GM18907 (cell line): Measurements from ENCODE around the gene RNF215.

Experiments used
- ATAC-seq: cut with Tn5 transposase; IDR thresholded peaks from one replicate; pipeline ENCODE4 v1.9.1; 2021; ENCODE audit warnings: mild to moderate bottlenecking, moderate library complexity; ENCODE audit not compliant: unreplicated experiment

Gene RNF215

DNA sequence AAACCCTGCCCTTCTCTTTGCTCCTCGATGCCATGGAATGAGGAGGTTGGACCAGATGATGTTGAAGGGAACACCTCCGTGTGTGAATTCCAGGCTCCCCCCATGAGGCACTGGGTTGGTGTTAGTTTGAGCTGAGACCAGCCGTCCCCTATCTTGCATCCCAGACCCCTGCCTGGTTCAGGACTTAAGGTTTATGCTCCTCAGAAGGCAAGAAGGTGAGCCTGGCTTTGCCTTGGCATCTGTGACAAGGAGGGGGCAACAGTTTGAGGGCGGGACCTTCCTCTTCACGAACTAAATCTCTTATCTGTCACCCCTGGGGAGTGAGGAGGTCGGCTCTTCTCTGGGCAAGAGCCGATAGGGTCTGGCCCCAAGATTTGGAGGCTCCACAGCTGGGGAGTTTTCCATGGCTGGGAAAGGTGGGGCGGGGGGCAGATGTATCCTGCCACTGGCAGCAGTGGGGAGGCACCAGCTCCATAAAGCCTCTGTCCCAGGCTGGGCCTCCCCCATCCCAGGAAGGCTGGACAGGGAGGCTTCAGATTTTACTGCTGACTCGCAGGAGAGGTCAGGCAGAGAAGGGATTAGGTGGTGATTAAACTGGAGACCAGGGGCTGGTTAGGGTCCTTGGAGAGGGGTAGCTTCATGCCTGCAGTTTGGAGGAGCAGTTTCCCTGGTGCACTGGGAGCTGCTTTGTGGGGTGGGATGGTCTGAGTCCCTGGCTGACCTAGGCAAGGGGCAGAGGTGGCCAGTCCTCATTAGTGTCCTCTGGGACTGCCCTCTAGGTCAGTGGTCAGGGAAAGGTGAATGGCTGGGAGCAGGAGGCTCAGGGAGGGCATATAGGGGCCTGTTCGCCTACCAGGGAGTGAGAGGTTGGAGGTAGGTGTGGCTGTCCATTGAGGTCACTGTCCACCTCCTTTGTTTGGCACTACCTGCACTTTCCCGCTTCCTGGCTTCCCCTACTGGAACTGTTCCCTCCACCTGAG, 10.7 kb upstream of the RNF215 start:
- ATAC-seq = no peak

DNA sequence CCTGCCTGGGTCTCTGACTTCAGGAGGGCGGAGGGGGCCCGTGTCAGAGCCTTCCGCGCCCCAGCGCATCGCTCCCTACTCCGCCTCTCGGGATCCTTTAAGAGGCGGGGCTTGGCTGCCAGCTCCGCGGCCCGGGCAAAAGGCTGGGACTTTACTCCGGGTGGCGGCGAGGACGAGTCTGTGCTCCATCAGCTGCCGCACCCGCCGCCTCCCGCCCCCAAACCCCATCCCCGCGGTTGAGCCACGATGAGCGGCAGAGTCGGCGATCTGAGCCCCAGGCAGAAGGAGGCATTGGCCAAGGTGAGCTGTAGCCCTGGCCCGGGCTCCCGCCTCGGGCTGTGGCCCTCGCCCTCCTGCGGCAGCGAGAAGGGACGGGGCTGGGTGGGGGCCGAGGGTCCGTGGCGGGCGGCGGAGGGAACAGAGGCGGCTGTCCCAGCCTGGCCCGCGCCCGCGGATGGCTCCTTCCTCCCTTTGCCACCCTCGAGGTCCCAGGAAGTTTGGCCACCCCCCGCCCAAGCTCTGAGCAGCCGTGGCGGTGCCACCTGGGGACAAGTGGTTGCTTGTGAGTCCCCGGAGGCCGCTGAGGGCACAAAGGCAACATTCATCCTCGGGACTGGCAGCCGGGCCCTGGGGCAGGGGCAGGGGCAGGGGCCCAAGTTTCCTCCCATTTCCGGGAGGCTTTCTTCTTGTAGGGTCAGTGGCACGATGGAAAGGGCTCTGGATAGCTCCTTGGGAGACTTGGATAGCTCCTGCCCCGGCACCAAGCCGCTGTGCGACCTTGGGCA, 9.9 kb upstream of the RNF215 start, which contains the start of gene SEC14L2:
Gene SEC14L2 (plus strand): TSS at position 148 of the 785 bp plus-strand sequence. CDS start 99 bp downstream, at position 247.
- no peak for ATAC-seq

DNA sequence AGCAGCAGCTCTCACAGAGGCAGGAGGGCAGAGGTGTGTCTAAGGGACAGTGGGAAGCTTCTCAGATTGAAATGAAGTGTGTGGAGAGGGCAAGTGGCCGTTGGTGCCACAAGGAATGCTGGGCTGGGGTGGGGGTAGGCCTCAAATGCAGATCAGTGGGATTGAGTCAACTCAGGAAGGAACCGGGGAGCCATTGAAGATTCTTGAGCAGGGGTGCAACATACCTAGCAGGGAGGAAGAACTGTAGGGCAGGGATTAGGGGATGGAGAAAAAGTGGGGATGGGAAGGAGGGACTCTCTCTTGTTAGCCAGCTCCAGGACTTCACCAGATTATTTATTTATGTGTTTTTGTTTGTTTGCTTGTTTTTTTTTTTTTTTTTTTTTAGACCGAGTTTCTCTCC, 6.7 kb upstream of the RNF215 start:
- ATAC-seq = no peak

DNA sequence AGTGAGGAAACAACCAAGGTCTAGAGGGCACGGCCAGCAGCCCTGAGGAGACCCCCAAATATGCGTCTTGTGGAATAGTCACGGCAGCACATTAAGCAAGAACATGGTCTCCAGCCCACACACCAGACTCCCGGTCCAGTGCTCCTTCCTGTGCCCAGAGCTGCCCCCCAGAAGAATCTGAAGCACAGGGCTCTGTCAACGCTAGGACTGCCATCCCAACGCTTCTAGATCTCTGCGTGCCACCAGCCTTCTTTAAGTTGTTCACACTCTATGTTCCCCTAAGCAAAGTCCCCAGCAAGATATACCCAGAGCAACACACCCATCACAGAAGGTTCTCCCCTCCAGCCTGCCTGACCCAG, 6.1 kb upstream of the RNF215 start:
- no peak for ATAC-seq

DNA sequence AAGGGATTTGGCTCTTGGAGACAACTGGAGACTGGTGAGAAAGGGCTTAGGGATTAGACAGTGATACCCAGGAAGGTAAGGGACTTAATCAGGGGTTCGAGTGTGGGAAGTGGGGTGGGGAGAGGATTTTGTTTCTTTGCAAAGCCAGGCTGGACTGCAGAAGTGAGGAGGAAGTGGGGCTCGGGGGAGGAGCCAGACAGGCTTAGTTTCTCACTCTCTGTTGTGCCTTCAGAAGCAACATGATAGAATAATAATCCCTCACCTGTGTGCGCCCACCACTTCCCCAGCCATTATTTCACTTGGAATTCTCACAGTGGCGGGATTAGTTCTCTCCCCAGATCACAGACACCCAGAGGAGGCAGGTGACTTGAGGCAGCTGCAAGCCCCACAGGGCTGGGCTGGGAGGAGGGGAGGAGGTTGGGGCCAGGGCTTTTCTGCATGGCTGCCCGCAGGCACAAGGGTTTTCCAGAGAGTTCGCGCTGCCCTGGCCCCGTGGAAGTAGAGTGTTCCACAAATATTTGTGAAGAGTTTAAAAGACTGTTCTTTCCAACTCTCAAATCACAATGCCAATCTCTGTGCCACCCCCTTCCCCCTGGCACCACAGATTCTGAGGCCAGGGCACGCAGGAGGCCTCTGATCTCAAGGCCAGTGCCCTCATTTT, 5.6 kb upstream of the RNF215 start:
- ATAC-seq = no peak

DNA sequence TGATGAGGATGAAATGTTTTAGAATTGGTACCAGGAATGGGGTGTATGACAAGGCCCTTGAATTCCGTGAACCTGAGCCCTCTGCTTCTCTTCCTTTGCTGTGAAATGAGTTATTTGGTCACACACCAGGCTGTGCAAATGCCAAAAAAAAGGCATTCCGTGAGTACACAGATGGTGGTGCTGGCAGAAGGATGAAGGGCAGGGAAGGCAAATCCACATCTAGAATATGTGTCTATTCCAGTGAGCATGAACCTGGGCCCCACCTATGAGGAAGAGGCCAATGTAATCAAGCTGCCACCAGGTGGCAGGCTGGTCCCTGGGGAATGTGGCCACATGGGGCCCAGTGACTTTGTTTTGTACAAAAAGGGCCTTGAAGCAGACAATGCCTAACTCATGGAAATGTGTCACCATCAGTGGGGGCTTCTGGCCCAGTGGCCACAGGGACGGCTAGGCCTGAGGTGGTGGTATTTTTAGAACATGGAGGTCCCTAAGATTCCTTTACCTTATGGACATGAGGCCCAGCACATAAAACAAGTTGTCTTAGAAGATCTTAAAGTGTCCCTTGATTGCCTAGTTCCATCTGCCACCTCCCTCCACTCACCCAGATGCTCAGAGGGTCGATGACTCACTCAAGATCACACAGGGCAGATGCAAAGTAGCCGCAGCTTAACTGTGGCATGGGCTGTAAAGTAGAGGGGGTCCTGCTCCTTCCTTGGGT, 3.9 kb upstream of the RNF215 start:
- no peak for ATAC-seq

DNA sequence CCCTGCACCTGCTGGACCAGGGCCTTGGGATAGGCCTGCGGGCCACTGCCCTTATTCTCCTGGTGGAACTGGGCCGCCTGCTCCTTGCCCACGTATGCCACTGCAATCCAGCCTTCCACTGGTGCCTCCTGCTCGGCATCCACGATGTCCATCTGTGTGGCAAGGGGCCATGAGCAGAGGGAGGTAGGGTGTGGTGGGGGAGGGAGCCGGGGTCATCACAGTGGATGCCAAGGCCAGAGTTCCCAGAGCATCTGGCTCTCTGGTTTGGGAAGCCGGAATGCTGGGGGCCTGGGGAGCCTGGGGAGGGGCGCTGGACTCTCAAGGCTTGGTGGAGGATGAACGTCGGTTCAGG, 627 bp downstream of the RNF215 start:
- no peak for ATAC-seq

DNA sequence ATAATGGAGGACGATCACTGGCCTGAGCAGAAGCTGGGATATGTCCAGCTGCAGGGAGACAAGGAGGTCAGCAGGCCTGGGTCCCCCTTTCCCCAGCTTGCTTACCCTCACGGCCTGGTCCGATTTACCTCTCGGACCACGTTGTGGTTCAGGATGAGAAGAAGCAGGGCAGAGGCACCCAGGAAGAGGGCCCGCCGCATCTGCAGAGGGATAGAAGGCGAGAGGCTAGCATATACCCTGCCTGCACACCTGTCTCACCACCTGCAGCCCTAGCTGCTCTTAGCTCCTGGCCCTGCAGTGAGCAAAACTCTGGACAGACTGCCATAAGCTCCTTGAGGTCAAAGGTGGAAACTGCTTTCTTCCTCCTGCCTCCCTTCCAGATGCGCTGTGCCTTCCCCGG, 1.3 kb downstream of the RNF215 start:
- no peak for ATAC-seq

DNA sequence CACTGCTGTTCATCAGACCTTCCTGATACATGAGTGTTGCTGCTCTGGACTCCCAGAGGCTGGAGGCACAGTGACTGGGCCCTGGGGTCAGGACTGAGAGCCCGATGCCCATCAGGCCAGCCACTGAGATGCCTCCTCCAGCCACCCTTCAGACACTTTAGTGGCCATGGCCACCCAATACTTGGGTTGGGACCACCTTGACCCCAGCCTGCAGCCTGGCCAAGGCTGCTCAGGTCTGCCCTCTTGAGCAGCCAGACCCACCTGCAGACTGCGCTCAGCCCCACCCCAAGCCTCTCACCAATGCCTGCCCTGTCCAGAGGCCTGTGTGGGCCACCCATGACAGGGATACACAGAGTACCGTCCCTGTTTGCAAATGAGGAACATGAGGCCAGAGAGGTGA, 4.2 kb downstream of the RNF215 start:
- no peak for ATAC-seq

DNA sequence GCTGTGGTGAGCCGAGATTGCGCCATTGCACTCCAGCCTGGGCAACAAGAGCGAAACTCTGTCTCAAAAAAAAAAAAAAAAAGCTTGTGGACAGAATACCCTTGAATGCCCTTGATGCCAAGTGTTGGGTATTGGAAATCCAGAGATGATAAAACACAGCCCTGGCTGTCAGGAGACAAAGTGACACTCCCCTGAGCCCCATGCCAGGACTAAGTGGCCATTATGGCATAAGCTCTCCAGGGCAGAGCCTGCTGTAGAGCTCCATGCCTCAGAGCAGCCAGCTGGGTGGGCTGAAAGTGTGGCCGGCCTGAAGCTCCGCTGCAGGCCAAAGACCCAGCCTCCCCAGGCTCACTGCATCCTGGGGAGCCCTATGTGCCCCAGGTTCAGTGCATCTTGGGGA, 4.9 kb downstream of the RNF215 start:
- ATAC-seq = no peak

DNA sequence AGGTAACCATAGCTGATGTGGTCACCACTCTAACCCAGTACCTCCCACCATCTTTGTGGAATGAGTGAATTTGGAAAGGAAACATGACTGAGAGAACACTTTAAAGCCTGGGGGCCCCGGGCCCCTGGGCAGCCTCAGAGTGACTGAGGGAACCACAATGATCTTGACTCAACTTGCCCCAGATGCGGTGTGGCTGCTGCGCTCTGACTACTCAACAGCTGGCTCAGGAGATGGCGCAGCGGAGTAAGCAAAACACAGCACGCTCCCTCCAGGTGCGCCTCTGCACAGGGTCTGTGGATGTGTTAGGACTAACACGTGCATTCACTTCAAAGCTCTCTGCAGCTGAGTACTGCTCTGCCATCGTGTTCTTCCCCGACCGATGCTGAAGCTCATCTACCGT, 5.9 kb downstream of the RNF215 start:
- no peak for ATAC-seq

DNA sequence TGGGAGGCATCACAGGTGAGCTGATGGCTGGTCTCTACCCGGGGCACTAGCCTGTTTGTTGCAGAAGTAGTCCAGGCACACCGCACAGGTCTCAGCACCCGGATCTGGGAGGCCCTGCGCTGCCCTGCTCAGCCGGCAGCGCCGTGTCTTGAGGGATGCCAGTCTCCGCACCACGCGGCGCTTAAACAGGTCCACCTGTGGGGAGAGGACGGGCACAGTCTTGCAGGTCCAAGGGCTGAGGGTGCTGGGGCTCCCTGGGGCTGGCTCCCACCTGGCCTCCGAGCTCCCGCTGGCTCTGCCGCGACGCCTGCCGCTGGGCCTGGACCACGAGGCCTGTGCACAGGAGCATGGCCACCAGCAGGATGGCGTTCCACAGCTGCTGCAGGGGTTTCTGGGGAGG, 7.2 kb downstream of the RNF215 start:
- ATAC-seq = no peak

DNA sequence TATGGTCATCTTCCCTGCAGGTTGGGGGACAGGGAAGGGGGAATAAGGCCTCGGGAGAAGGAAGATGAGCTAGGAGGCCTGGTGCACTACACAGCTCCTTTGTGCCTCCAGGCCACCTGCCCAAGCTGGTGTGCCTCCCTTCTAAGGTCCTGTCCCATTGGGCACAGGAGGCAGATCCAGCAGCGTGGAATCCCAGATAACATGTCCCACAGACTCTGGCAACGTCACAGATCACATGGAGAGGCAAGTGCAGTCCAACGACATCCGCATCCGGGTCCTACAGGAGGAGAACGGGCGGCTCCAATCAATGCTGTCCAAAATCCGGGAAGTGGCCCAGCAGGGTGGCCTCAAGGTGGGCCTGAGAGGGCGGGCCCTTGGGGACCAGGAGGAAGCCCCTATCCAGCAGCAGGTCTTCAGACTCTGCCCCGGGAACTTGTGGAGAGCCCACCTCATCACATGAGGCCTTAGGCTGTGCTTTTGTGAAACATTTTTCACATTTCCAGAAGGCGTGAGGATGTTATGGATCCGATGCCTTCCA, 11.8 kb downstream of the RNF215 start:
- no peak for ATAC-seq

DNA sequence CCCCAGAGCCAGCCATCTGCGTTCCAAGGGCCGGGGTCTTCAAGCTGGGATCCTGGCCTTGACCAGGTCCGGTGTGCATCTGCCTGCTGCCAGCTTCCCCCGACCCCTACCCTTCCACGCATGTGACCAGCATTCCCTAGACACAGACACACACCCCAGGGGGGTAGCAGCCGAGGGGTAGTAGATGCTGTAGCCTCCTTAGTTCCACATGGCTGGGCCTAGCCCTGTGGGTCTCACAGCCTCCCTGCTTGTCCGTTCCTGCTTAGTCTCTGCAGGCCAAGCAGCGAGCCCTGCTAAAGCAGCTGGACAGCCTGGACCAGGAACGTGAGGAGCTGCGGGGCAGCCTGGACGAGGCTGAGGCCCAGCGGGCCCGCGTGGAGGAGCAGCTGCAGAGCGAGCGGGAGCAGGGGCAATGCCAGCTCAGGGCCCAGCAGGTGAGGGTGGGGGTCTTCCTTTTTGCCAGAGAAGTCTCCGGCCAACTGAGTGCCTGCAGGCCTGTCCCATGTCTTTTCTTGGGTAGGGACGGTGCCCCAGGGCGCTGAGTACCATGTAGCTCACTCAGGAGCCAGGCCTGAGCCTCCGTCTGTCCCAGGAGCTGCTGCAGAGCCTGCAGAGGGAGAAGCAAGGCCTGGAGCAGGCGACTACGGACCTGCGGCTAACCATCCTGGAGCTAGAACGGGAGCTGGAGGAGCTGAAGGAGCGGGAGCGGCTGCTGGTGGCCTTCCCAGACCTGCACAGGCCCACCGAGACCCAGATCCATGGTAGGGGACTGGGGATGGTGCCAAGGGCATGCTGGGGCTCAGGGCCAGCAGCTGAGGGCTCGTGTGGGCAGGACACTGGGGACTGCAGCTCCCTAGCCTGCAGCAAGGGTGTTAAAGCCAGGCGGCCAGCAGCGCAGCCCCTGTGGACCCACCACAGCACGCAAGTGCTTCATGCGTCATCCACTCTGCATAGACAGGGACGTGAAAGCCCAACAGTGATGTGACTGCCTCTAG, 13.6 kb downstream of the RNF215 start:
- no peak for ATAC-seq

DNA sequence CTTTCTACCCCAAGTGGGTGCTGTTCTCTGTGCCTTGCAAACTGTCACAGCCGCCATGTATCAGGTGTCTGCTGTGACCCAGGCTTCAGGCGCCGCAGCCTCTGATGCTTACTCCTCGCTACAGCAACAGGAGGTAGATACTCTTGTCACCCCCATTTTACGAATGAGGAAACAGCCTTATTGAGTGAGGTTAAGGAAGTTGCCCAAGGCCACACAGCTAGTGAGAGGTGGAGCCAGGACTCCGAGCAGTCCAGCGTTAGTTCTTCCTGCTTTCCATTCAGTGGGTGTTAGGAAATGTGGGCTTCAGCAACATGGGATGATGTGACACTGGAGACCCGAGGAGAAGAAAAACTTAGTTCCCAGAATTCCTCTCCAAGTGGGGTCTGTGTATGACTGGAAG, 14.3 kb downstream of the RNF215 start:
- ATAC-seq = no peak

DNA sequence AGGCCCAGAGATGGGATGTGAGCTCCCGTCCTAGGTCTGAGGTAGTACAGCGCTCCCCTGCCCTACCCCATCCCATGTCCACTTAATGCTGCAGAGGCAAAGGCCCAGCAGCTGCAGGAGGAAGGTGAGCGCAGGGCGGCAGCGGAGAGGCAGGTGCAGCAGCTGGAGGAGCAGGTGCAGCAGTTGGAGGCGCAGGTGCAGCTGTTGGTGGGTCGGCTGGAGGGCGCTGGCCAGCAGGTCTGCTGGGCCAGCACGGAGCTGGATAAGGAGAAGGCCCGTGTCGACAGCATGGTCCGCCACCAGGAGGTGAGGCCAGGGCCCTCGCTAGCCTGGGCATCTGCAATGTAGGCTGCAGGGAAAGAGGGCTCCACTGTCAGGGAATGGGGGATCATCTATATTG, 15.2 kb downstream of the RNF215 start:
- ATAC-seq = no peak

DNA sequence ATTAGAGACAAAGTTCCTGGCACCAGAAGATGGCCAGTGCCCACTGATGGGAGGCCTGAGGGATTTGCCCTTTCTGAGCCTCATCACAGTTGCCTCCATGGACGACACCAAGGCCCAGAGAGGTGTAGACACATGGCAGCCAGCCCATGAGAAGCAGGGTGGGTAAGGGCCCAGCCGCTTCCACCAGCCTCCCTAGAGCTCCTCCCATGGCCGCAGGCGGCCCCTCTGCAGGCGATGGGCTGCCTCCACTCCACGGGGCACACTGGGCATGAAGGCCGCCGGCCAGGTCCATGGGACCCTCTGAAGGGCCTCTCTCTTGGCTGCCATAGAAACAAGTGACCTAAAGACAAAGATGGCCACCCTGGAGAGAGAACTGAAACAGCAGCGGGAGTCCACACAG, 15.9 kb downstream of the RNF215 start:
- no peak for ATAC-seq

DNA sequence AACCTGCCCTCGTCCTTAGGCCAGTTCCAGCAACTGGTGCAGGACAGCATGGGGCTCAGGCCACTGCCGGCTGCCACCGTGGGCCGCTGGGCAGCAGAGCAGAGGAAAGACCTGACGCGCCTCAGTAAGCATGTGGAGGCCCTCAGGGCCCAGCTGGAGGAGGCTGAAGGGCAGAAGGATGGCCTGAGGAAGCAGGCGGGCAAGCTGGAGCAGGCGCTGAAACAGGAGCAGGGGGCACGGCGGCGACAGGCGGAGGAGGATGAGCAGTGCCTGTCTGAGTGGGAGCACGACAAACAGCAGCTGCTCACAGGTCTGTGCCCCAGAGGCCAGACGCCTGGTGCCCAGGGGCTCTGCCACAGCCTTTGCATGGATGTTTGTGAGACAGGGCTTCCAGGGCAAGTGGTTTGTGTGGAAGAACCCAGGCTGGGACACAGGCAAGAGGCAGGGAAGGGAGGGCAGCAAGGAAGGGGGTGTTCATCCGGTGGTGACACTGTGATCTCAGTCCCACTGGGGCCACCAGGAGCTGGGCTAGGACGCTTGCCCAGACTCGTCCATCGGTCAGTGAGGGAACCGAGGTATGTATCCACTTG, 16.5 kb downstream of the RNF215 start:
- ATAC-seq = no peak

DNA sequence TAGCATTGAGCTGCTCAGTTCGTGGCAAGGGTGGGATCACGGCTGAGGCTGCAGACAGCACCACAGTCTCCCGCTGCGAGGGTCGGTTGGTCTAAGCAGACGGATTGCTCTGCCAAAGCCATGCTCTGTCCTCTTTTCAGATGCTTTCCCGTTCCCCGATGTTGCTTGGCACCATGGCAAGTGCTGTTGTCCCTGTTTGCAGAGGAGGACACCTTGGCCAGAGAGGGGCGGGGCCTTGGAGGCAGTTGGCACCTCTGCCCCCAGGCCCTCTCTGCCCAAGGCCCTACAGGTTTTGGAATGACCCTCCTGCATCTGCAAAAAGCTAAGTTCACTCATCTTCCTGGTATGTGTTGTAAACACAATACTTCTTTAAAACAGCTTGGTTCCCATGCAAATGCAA, 18.8 kb downstream of the RNF215 start:
- no peak for ATAC-seq
